HCT116 (cell line): ENCODE results near the gene ELOA. TPM values are rescaled to one million over a fixed set of nuclear protein-coding genes. Genes with fewer than 3 reads are reported as not detected.

Source experiments
- ATAC-seq: fragments of 200-7000 bp; cut with Tn5 transposase; 2 replicates; pipeline ENCODE4 v1.9.1; 2020; ENCODE audit warnings: mild to moderate bottlenecking, moderate library complexity
- BruUV-seq: library from RNA; stranded (reverse); fragments of 400-500 nt; replicated peaks from 2 replicates; lab custom pipeline; 2021; lab: Mats Ljungman, UMichigan
- CTCF ChIA-PET: fragments of 300-600 bp; sonication (Branson Sonifier 250); formaldehyde crosslinking; loops from one replicate; lab custom pipeline; 2021; ENCODE audit warnings: antibody characterized with exemption; lab: Charles Lee
- POLR2A ChIA-PET: fragments of 300-600, 350-600 bp; sonication (Branson Sonifier 250); formaldehyde crosslinking; loops from one replicate; lab custom pipeline; 2021; ENCODE audit warnings: antibody characterized with exemption; lab: Charles Lee
- RAD21 ChIA-PET, 2 experiments: fragments of 300-600 bp; sonication (Branson Sonifier 250); formaldehyde crosslinking; loops; one replicate each; lab custom pipeline; 2023; ENCODE audit warnings: low total read pairs in 2 of 2; ENCODE audit not compliant: uncharacterized antibody in 2 of 2, unreplicated experiment in 2 of 2, low non-redundant PET in 1 of 2; lab: Charles Lee
- DNase-seq: peaks from one replicate; pipeline ENCODE4 v3.0.0-alpha.2; 2010; ENCODE audit warnings: low read depth, low spot score
- H2AFZ ChIP-seq: fragments of 200-600 bp; shearing (Covaris generic), sonication (generic); 2 replicates; pipeline ENCODE4 v1.6.1; 2017; ENCODE audit warnings: low read depth, mixed run types, mixed read lengths, antibody characterized with exemption, low read length; ENCODE audit not compliant: poor library complexity, severe bottlenecking
- H3K27ac ChIP-seq: 2 replicates; pipeline ENCODE4 v1.5.1; 2012; ENCODE audit warnings: low read depth, low read length
- H3K27me3 ChIP-seq: fragments of 200-600 bp; sonication (generic); 2 replicates; pipeline ENCODE4 v1.6.1; 2016; ENCODE audit warnings: mixed run types, low read length, mixed read lengths; ENCODE audit not compliant: insufficient read depth
- H3K36me3 ChIP-seq, 2 experiments: fragments of 200-500 bp in 1 of 2; fragments of 200-600 bp in 1 of 2; sonication (Bioruptor generic) in 1 of 2; sonication (generic) in 1 of 2; 2 replicates each; pipeline versions ENCODE4 v1.5.1 to v1.6.1; 2014 to 2016; ENCODE audit warnings: low read length in 2 of 2, inconsistent platforms in 1 of 2, mixed read lengths in 1 of 2, mixed run types in 1 of 2; ENCODE audit not compliant: insufficient read depth in 2 of 2, control insufficient read depth in 1 of 2
- H3K4me1 ChIP-seq, 2 experiments: fragments of 200-600 bp in 1 of 2; sonication (generic) in 1 of 2; 2 replicates each; pipeline versions ENCODE4 v1.5.1 to v1.6.1; 2012 to 2017; ENCODE audit warnings: low read length in 2 of 2, inconsistent platforms in 1 of 2, mild to moderate bottlenecking in 1 of 2, mixed read lengths in 1 of 2, mixed run types in 1 of 2, moderate library complexity in 1 of 2; ENCODE audit not compliant: insufficient read depth in 2 of 2, control insufficient read depth in 1 of 2
- H3K4me2 ChIP-seq: fragments of 200-600 bp; sonication (generic); 2 replicates; pipeline ENCODE4 v1.6.1; 2017; ENCODE audit warnings: mixed run types, low read length, mixed read lengths
- H3K4me3 ChIP-seq, 2 experiments: fragments of 200-600 bp in 1 of 2; sonication (generic) in 1 of 2; replicated peaks in 1 of 2; 2 replicates each; pipeline ENCODE4 v1.5.1; 2011 to 2016; ENCODE audit warnings: low read length in 2 of 2, control low read depth in 1 of 2, low read depth in 1 of 2, mild to moderate bottlenecking in 1 of 2, mixed read lengths in 1 of 2, mixed run types in 1 of 2
- H3K79me2 ChIP-seq: fragments of 200-600 bp; sonication (generic); 2 replicates; pipeline ENCODE4 v1.6.1; 2017; ENCODE audit warnings: mild to moderate bottlenecking, mixed run types, low read length, moderate library complexity, mixed read lengths; ENCODE audit not compliant: insufficient read depth
- H3K9ac ChIP-seq: fragments of 200-600 bp; sonication (generic); 2 replicates; pipeline ENCODE4 v1.6.1; 2016; ENCODE audit warnings: low read length, mixed read lengths
- H3K9me2 ChIP-seq: fragments of 200-600 bp; sonication (generic), shearing (Covaris generic); 2 replicates; pipeline ENCODE4 v1.6.1; 2017; ENCODE audit warnings: mixed run types, mild to moderate bottlenecking, moderate library complexity; ENCODE audit not compliant: insufficient read depth
- H3K9me3 ChIP-seq, 2 experiments: fragments of 200-500 bp in 1 of 2; fragments of 200-600 bp in 1 of 2; sonication (Bioruptor generic) in 1 of 2; sonication (generic) in 1 of 2; 2 replicates each; pipeline ENCODE4 v1.6.1; 2014 to 2017; ENCODE audit warnings: low read length in 2 of 2, mixed read lengths in 2 of 2, inconsistent platforms in 1 of 2, low read depth in 1 of 2, mild to moderate bottlenecking in 1 of 2, mixed run types in 1 of 2, moderate library complexity in 1 of 2; ENCODE audit not compliant: control insufficient read depth in 1 of 2, insufficient read depth in 1 of 2
- H4K20me1 ChIP-seq: fragments of 200-600 bp; sonication (generic), shearing (Covaris generic); 2 replicates; pipeline ENCODE4 v1.6.1; 2017; ENCODE audit warnings: mixed run types, mild to moderate bottlenecking, moderate library complexity; ENCODE audit not compliant: insufficient read depth
- CEBPB ChIP-seq: IDR thresholded peaks from 2 replicates; pipeline ENCODE4 v1.6.1; 2012; ENCODE audit warnings: low read depth
- EZH2 ChIP-seq: fragments of 200-600 bp; sonication (generic); IDR thresholded peaks from 2 replicates; pipeline ENCODE4 v1.6.1; 2017; ENCODE audit warnings: antibody characterized with exemption, mixed run types
- EZH2phosphoT487 ChIP-seq: fragments of 200-600 bp; IDR thresholded peaks from 2 replicates; pipeline ENCODE4 v1.6.1; 2018; ENCODE audit warnings: antibody characterized with exemption, borderline replicate concordance
- POLR2A ChIP-seq: IDR thresholded peaks from 2 replicates; pipeline ENCODE4 v1.7.0; 2011; ENCODE audit warnings: borderline replicate concordance; ENCODE audit not compliant: insufficient read depth, insufficient read length; ENCODE audit errors: extremely low read depth
- SIN3A ChIP-seq: IDR thresholded peaks from 2 replicates; pipeline ENCODE4 v1.6.1; 2012; ENCODE audit warnings: low read depth
- YY1 ChIP-seq: IDR thresholded peaks from 2 replicates; pipeline ENCODE4 v1.6.1; 2011; ENCODE audit warnings: low read length, low read depth, moderate library complexity, mild to moderate bottlenecking; ENCODE audit not compliant: insufficient replicate concordance; ENCODE audit errors: extremely low read depth
- ZNF274 ChIP-seq: fragments of 200-500 bp; sonication (Bioruptor generic); IDR thresholded peaks from 2 replicates; pipeline ENCODE4 v1.6.1; 2014; ENCODE audit warnings: mild to moderate bottlenecking, low read depth, low read length, inconsistent platforms
- intact Hi-C: fragments of 100-400 bp; cut with micrococcal nuclease; formaldehyde crosslinking; loops from 2 replicates; pipeline ENCODE4 v1.10.0; 2022
- total RNA-seq: library from RNA; stranded (reverse); gene quantifications from one replicate; pipeline ENCODE4 v1.2.1, GENCODE V29; 2021; ENCODE audit not compliant: unreplicated experiment
- TF ChIP-seq, protein P1 (sequence below): IDR thresholded peaks from 2 replicates; pipeline ENCODE4 v1.6.1; 2012
- TF ChIP-seq, protein P2 (sequence below): IDR thresholded peaks from 2 replicates; pipeline ENCODE4 v1.6.1; 2012

The ELOA gene
- total RNA-seq, 1 experiment from 2014 or later: 39.3 TPM

DNA sequence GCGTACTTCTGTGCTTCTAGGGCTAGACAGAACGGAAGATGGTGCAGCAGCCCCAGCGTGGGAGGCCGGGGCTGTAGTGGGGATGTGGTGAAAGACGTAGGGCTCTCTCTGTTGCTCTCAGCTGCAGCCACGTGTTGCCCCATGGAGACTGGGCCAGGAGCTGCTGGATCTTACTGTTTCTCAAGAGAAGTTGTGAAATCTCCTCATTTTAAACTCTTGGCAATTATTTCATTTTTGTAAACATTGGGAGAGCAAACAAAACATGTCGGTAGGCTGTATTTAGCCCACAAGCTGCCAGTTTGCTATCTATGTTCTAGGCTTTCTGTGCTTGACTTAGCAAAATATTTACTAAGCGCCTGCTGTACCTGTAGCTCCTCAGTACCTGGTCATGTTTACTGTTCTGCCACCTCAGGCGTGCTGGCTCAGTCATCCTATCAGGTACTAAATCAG, 15.9 kb upstream of the ELOA start:
- no peak overlapping the region for H3K4me3 ChIP-seq
- H2AFZ ChIP-seq: no peak overlapping the region
- RAD21 ChIA-PET: no interaction called here
- CTCF ChIA-PET: interaction anchor here (1.1 kb wide), 1 partner anchor 45 kb away, joined by 3 read pairs; no protein-coding TSS in a partner anchor
- H4K20me1 ChIP-seq: no peaks in the 10 kb centered on the region
- no peaks in the 10 kb centered on the region for H3K27me3 ChIP-seq
- no peak overlapping the region for H3K9ac ChIP-seq
- BruUV-seq: no TSS peak
- POLR2A ChIA-PET: interaction anchor here (0.6 to 1.1 kb wide), 2 partner anchors 36 to 755 kb away, joined by 4 read pairs; partner anchors contain the start of gene RPL11
- H3K9me3 ChIP-seq: no peaks in the 10 kb centered on the region
- peaks cover 12 to 32% of the 10 kb centered on the region in 2 experiments; a peak in 3 of 4 replicates for H3K4me1 ChIP-seq
- ATAC-seq (no peak), DNase-seq (no peak)
- TF ChIP-seq, protein P1, sequence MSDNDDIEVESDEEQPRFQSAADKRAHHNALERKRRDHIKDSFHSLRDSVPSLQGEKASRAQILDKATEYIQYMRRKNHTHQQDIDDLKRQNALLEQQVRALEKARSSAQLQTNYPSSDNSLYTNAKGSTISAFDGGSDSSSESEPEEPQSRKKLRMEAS: no peak
- TF ChIP-seq ZNF274 (no peak), EZH2phosphoT487 (no peak), POLR2A (no peak), EZH2 (no peak), YY1 (no peak), CEBPB (no peak), SIN3A (no peak)
- TF ChIP-seq, protein P2, sequence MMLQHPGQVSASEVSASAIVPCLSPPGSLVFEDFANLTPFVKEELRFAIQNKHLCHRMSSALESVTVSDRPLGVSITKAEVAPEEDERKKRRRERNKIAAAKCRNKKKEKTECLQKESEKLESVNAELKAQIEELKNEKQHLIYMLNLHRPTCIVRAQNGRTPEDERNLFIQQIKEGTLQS: no peak
- peak overlapping the region; percentile 61 for H3K4me2 ChIP-seq
- H3K27ac ChIP-seq: no peak overlapping the region
- H3K9me2 ChIP-seq: no peaks in the 10 kb centered on the region
- intact Hi-C loops: no loop called here
- peaks cover 31% of the 10 kb centered on the region for H3K79me2 ChIP-seq
- no peaks in the 10 kb centered on the region for H3K36me3 ChIP-seq
